NB4 (cell line): ENCODE data around the gene KIF1A.

Experiments
- POLR2A ChIP-seq: IDR thresholded peaks from 2 replicates; pipeline ENCODE4 v1.6.1; 2011; ENCODE audit warnings: mild to moderate bottlenecking; ENCODE audit not compliant: insufficient read length; ENCODE audit errors: extremely low read depth
- TF ChIP-seq, protein P1 (sequence below): IDR thresholded peaks from one replicate; pipeline ENCODE4 v1.5.1; 2012; ENCODE audit warnings: low read depth, low read length
- TF ChIP-seq, protein P2 (sequence below): IDR thresholded peaks from 2 replicates; pipeline ENCODE4 v1.6.1; 2011; ENCODE audit warnings: low read depth, low read length

GRCh38 chr2:240795454-240795853 is 24.6 kb downstream of the KIF1A start:
- no peak for TF ChIP-seq POLR2A
- TF ChIP-seq, protein P1, sequence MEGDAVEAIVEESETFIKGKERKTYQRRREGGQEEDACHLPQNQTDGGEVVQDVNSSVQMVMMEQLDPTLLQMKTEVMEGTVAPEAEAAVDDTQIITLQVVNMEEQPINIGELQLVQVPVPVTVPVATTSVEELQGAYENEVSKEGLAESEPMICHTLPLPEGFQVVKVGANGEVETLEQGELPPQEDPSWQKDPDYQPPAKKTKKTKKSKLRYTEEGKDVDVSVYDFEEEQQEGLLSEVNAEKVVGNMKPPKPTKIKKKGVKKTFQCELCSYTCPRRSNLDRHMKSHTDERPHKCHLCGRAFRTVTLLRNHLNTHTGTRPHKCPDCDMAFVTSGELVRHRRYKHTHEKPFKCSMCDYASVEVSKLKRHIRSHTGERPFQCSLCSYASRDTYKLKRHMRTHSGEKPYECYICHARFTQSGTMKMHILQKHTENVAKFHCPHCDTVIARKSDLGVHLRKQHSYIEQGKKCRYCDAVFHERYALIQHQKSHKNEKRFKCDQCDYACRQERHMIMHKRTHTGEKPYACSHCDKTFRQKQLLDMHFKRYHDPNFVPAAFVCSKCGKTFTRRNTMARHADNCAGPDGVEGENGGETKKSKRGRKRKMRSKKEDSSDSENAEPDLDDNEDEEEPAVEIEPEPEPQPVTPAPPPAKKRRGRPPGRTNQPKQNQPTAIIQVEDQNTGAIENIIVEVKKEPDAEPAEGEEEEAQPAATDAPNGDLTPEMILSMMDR: no peak
- TF ChIP-seq, protein P2, sequence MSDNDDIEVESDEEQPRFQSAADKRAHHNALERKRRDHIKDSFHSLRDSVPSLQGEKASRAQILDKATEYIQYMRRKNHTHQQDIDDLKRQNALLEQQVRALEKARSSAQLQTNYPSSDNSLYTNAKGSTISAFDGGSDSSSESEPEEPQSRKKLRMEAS: no peak
